Neutrophil (primary cell): ENCODE data around the gene MSI2.

Source experiments
- H3K27ac ChIP-seq: fragments of 200-600 bp; sonication (generic); 2 replicates; pipeline ENCODE4 v1.5.1; 2016; ENCODE audit warnings: mild to moderate bottlenecking, moderate library complexity
- H3K27me3 ChIP-seq: fragments of 200-600 bp; sonication (generic); 2 replicates; pipeline ENCODE4 v1.6.0; 2016; ENCODE audit warnings: mild to moderate bottlenecking
- H3K36me3 ChIP-seq: fragments of 200-600 bp; sonication (generic); 2 replicates; pipeline ENCODE4 v1.5.1; 2017
- H3K4me1 ChIP-seq, 2 experiments: fragments of 200-600 bp in 1 of 2; sonication (generic) in 1 of 2; 1 replicate in 1 of 2; 2 replicates in 1 of 2; pipeline versions ENCODE4 v1.5.1 to v1.6.1; 2013 to 2016; ENCODE audit warnings: low read depth in 1 of 2, low read length in 1 of 2, mild to moderate bottlenecking in 1 of 2, moderate library complexity in 1 of 2; ENCODE audit not compliant: control insufficient read depth in 1 of 2, insufficient read depth in 1 of 2
- H3K4me3 ChIP-seq, 2 experiments: fragments of 200-600 bp in 1 of 2; sonication (generic) in 1 of 2; 1 replicate in 1 of 2; 2 replicates in 1 of 2; pipeline ENCODE4 v1.5.1; 2013 to 2016; ENCODE audit warnings: low read depth in 1 of 2, low read length in 1 of 2, mild to moderate bottlenecking in 1 of 2, moderate library complexity in 1 of 2
- H3K9me3 ChIP-seq: fragments of 200-600 bp; sonication (generic); 2 replicates; pipeline ENCODE4 v1.5.1; 2016
- TF ChIP-seq, protein P1 (sequence below): fragments of 200-600 bp; sonication (generic); IDR thresholded peaks from 2 replicates; pipeline ENCODE4 v1.5.1; 2016; ENCODE audit warnings: antibody characterized with exemption

Gene MSI2

DNA sequence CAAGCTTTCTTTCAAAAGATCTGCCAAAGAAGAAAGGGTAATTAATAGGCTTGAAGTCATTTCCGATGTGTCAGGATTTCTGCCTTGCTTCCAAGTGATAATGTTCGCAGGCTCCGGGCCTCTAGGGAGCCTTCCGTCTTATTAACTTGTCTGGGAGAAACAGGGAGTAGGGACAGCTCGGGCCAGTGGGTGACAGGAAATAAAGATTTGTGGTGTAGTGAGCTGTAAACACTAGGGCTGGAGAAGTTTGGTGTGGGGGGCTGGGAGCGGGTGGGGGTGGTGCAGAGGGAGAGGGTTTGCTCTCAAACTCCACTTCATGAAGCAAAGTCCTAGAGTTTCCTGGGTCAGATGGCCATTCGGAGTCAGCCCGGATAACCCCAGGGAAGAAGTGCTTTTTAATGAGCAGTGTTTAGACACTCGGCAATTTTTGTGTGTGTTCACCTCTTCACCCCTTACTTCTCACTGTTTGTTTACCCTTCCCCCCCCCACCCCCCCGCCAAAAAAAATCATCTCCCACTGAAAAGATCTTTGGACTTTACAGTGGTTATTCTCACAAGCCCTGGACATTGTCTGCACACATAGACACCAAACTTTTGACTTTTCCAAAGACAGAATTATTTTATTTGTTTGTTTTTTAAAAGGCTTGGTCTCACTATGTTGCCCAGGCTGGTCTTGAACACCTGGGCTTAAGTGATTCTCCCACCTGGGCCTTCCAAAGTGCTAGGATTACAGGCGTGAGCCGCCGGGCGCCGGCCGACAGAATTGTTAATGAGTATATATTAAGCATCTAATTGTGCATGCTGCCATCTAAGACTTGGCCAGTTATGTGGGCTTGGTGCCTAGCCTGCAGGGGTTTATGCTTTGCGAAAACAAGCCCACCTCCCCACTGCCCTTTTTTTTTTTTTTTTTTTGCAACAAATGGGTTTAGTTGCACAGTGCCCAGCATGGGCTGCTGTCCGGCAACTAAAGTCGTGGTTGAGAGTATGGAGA is 292.4 kb downstream of the MSI2 start:
- Histone ChIP-seq H3K4me1 (no peaks in the 10 kb centered on the region), H3K4me3 (no peak overlapping the region), H3K27me3 (peaks cover 21% of the 10 kb centered on the region), H3K36me3 (no peaks in the 10 kb centered on the region), H3K27ac (no peak overlapping the region), H3K9me3 (no peaks in the 10 kb centered on the region)
- TF ChIP-seq, protein P1, sequence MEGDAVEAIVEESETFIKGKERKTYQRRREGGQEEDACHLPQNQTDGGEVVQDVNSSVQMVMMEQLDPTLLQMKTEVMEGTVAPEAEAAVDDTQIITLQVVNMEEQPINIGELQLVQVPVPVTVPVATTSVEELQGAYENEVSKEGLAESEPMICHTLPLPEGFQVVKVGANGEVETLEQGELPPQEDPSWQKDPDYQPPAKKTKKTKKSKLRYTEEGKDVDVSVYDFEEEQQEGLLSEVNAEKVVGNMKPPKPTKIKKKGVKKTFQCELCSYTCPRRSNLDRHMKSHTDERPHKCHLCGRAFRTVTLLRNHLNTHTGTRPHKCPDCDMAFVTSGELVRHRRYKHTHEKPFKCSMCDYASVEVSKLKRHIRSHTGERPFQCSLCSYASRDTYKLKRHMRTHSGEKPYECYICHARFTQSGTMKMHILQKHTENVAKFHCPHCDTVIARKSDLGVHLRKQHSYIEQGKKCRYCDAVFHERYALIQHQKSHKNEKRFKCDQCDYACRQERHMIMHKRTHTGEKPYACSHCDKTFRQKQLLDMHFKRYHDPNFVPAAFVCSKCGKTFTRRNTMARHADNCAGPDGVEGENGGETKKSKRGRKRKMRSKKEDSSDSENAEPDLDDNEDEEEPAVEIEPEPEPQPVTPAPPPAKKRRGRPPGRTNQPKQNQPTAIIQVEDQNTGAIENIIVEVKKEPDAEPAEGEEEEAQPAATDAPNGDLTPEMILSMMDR = no peak

GRCh38 chr17:57549468-57549867 is 293.1 kb downstream of the MSI2 start:
- Histone ChIP-seq H3K4me3 (no peak overlapping the region), H3K27ac (no peak overlapping the region), H3K36me3 (no peaks in the 10 kb centered on the region), H3K27me3 (peaks cover 28% of the 10 kb centered on the region), H3K4me1 (no peaks in the 10 kb centered on the region), H3K9me3 (no peaks in the 10 kb centered on the region)
- TF ChIP-seq, protein P1 = no peak

- Histone ChIP-seq H3K4me1 (no peaks in the 10 kb centered on the region), H3K4me3 (no peak overlapping the region)
Observed at GRCh38 chr17:57550016-57550415, 293.7 kb downstream of the MSI2 start.

DNA sequence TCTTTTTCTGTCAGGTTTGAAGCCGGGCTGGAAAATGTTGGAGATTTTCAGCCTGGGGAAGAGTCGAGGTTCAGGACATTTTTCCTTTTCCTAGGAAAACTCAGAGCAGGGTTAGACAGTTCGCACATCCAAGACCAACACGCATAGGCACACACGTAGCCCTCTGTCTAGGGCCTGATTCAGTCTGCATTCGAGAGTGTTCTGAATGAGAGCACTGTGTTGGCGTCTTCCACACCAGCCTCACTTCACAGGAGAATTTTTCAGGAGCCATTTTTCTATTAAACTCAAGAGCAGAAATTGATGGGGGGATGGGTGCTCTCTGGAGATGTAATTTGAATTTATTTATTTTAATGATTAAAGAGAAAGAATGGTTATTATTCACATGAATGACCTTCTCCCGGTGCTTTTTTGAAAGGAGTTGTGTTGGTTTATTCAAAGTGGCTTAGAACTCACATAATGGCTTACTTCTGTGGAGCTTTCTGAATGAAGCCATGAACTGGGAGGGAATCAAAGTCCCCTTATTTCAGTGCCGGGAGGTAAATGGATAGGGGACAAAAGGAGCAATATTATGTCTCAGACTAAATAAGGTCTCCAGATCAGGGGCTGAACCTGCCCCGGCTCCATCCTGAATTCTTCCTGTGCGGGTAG is 294.5 kb downstream of the MSI2 start:
- Histone ChIP-seq H3K4me1 (no peaks in the 10 kb centered on the region), H3K9me3 (no peaks in the 10 kb centered on the region), H3K27ac (no peak overlapping the region), H3K4me3 (no peak overlapping the region), H3K36me3 (no peaks in the 10 kb centered on the region), H3K27me3 (peaks cover 37% of the 10 kb centered on the region)
- TF ChIP-seq, protein P1 = no peak

More at GRCh38 chr17:57550016-57550415, 293.7 kb downstream of the MSI2 start:
- TF ChIP-seq, protein P1 = no peak
- Histone ChIP-seq H3K9me3 (no peaks in the 10 kb centered on the region), H3K36me3 (no peaks in the 10 kb centered on the region), H3K27ac (no peak overlapping the region), H3K27me3 (peaks cover 34% of the 10 kb centered on the region)

DNA sequence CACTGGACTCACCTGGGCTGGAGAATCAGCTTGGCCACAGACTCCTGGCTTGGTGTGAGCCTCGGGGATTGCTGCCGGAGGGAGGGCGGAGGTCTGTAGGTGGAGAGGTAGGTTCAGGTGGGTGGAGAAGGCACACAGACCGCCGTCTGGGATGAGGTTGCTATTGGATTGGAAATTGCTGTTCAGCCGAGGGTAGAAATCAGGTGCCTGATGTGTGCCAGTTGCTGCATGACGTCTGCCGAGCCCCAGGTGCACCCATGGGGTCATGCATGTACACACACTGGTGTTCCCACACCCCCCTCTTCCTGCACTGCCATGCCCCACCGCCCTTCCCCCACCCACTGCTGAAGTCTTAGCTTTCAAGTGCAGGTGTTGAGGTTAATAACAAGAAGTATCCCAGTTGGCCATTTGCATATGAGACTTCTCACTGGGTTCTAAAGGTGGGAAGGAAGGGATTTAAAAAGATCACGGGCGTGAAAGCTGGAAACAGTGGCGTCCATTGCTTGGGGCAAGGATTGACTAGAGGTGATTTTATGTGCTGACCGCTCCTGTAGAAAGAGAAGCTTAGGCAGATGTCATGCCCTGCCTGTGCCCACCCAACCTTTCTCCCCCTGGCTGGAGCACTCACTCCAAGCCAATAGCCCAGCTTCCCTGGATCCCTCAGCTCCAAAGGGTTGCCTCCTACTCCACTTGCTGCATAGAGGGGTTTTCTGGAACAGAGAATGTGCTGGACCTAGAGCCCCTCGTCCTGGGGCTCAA is 295.2 kb downstream of the MSI2 start:
- TF ChIP-seq, protein P1 = no peak
- Histone ChIP-seq H3K4me3 (no peak overlapping the region), H3K27ac (no peak overlapping the region)

More for the DNA sequence above, 295.2 kb downstream of the MSI2 start:
- no peaks in the 10 kb centered on the region for H3K9me3 ChIP-seq
- no peaks in the 10 kb centered on the region for H3K36me3 ChIP-seq
- H3K27me3 ChIP-seq = peaks cover 37% of the 10 kb centered on the region
- H3K4me1 ChIP-seq = no peaks in the 10 kb centered on the region
